ENCODE measurements around the gene MSANTD3.
"Not testable (repeated sequence)": the region's sequence is repeated elsewhere in the genome, so short reads cannot be mapped to it uniquely, and the experiment has no call there.

MSANTD3 gene

GRCh38 chr9:100417815-100418214 lies 9.1 kb upstream of the MSANTD3 start:
- no peak for DNase-seq (ENCODE audit: insufficient read length, low spot score)
- no peak for TF ChIP-seq POLR2A (IDR thresholded peaks at IDR 0.05; ENCODE audit: low read depth, low read length)
- no peak for FAIRE-seq

GRCh38 chr9:100419166-100419565 lies 7.8 kb upstream of the MSANTD3 start:
- FAIRE-seq = no peak
- no peak for TF ChIP-seq POLR2A (IDR thresholded peaks at IDR 0.05; ENCODE audit: low read depth, low read length)
- DNase-seq (ENCODE audit: insufficient read length, low spot score) = no peak

GRCh38 chr9:100421116-100421515 lies 5.8 kb upstream of the MSANTD3 start:
- peak; percentile 30 for FAIRE-seq

DNA sequence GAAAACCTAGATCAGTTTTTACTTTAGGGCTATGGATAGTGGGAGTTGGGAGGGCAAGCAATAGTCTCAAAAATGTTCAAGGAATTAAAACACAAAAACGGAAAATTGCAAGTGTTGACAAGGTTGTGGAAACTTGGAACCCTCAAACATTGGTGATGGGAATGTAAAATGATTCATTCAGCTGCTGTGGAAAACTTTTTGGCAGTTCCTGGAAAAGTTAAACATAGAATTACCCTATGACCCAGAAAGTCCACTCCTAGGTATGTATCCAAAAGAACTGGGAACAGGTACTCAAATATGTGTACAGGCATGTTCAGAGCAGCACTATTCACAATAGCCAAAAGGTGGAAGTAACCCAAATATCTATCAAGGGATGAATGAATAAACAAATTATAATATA lies 1.2 kb upstream of the MSANTD3 start:
- DNase-seq (ENCODE audit: insufficient read length, low spot score) (peak; percentile 26), FAIRE-seq (no peak)
- no peak for TF ChIP-seq POLR2A (IDR thresholded peaks at IDR 0.05; ENCODE audit: low read depth, low read length)

More at GRCh38 chr9:100421116-100421515, 5.8 kb upstream of the MSANTD3 start:
- DNase-seq (ENCODE audit: insufficient read length, low spot score) = not testable (repeated sequence)

- no peak for TF ChIP-seq POLR2A (IDR thresholded peaks at IDR 0.05; ENCODE audit: low read depth, low read length)
- no peak for FAIRE-seq
- DNase-seq (ENCODE audit: insufficient read length, low spot score) = no peak
Measured at GRCh38 chr9:100426189-100426529, 784 bp upstream of the MSANTD3 start.

DNA sequence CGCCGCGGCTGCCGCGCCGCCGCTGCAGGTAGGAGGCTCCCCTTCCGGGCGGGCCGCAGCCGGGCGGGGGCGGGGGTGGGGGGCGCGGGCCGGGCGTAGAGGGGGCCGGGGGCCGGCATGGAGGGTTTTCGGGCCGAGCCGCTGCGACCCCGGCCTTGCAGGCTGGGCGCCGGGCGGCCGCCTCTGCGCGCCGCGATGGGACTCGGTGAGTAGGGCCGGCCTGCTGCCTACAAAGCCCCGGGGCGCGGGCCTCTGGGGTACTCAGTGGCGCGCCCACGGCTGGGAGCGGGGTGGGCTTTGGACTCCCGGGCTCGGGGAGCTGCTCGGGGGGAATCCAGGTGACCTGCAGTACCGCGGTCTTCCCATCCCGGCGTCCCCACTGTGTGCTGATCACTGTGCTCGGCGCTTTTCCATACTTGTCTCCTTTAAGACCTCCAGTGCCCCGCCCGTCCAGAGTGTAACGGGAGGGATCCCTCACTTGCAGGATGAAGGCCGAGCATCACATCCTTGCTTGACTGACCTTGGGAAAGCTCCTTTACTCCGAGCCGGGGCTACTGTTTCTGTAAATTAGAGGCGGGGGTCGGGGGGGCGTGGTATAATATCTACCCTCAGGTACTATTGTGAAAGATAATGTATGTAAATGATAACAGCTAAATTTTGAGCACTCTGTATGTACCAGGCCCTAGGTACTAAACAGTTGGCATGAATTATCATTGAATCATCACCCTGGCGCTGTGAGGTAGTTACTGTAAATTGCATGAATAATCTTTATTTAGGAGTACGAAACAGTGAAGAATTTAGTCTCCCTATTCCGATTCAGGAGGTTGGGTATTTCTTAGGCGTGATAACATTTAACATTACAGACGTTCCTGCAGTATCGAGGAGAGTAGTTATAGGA lies 672 bp downstream of the MSANTD3 start:
- FAIRE-seq (peak; percentile 38), DNase-seq (ENCODE audit: insufficient read length, low spot score) (peak; percentile 83)
- TF ChIP-seq POLR2A (IDR thresholded peaks at IDR 0.05; ENCODE audit: low read depth, low read length) = peak; percentile 31; the same call in 1 of the 2 replicates

GRCh38 chr9:100428871-100429654 lies 2.1 kb downstream of the MSANTD3 start:
- no peak for TF ChIP-seq POLR2A (IDR thresholded peaks at IDR 0.05; ENCODE audit: low read depth, low read length)
- DNase-seq (ENCODE audit: insufficient read length, low spot score) (peak; percentile 93), FAIRE-seq (peak; percentile 98)

DNA sequence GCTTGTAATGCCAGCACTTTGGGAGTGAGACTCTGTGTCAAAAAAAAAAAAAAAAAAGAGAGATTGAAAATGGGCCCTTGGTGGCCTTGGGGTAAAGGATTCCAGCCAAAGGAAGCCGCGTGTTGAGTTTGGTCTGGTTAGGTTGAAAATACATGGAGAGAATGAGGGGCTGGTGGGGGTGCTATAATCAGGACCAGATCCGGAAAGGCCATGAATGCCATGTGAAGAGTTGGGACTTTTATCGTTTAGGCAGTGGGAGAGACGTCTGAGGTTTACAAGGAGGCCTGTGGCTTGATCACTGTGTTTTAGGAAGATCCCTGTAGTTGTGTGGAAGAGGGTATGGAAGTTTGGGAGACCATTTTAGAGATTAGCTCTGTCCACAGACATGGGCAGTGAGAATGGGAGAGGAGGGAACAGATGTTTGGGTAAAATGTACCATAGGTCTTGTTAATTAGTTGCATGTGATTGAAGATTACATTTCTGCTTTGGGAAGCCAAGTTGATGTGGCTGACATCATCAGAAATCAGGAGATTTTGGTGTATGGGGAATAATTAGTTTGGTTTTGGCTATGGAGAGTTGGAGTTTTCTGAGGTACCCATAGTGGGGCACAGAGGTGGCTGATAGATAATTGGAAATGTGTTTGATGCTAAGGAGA lies 3.5 kb downstream of the MSANTD3 start:
- TF ChIP-seq POLR2A (IDR thresholded peaks at IDR 0.05; ENCODE audit: low read depth, low read length) = no peak
- FAIRE-seq (no peak), DNase-seq (ENCODE audit: insufficient read length, low spot score) (no peak)

- DNase-seq (ENCODE audit: insufficient read length, low spot score) (no peak), FAIRE-seq (no peak)
- no peak for TF ChIP-seq POLR2A (IDR thresholded peaks at IDR 0.05; ENCODE audit: low read depth, low read length)
Measured at GRCh38 chr9:100431886-100432285, 4.9 kb downstream of the MSANTD3 start.

- DNase-seq (ENCODE audit: insufficient read length, low spot score) (no peak), FAIRE-seq (no peak)
- no peak for TF ChIP-seq POLR2A (IDR thresholded peaks at IDR 0.05; ENCODE audit: low read depth, low read length)
Measured at GRCh38 chr9:100432736-100433135, 5.8 kb downstream of the MSANTD3 start.

GRCh38 chr9:100436571-100436970 lies 9.6 kb downstream of the MSANTD3 start:
- DNase-seq (ENCODE audit: insufficient read length, low spot score) (no peak), FAIRE-seq (no peak)
- TF ChIP-seq POLR2A (IDR thresholded peaks at IDR 0.05; ENCODE audit: low read depth, low read length) = no peak

DNA sequence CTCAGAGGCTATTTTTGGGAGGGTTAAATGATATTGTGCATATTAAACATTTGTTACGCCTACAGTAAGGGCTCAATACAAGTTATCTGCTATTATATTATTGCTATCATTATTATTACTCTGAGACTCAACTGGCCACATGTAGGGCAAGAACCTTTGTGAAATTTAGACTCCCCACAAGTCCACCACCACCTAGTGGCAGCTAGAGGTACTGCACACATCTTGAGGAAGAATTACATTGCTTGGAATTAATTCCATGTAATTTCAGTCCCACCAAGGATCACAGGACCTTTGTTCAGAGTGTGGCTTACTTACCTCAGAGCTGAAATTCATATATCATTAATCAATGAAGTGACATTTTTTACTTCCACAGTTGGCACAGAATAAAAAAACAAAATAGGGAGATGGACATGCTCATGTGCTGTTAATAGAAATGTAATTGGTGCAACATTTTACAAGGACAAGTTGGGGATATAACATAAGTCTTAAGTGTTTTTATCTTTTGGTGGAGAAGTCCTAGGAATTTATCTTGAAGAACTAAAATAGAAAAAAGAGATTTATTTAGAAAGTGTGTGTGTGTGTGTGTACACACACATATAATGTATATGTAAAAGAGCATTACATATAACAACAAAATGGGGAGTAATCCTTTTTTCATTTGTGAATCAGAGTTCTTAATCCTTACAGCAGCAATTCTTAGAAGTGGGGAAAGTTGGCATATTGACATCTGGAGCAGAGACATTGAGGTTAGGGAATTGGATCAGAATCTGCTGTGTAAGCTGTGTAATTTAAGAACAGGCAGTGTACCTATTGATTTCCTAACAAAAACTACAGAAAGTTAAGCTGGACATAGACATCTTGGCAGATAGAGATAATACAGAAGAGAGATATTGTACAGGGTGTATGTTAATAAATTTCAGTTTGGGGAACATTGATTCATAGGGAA lies 11.2 kb downstream of the MSANTD3 start:
- TF ChIP-seq POLR2A (IDR thresholded peaks at IDR 0.05; ENCODE audit: low read depth, low read length) = no peak
- DNase-seq (ENCODE audit: insufficient read length, low spot score) = peak; percentile 58
- peak; percentile 88 for FAIRE-seq

GRCh38 chr9:100440071-100440470 lies 13.1 kb downstream of the MSANTD3 start:
- TF ChIP-seq POLR2A (IDR thresholded peaks at IDR 0.05; ENCODE audit: low read depth, low read length) = no peak
- DNase-seq (ENCODE audit: insufficient read length, low spot score) = no peak
- peak; percentile 74 for FAIRE-seq

DNA sequence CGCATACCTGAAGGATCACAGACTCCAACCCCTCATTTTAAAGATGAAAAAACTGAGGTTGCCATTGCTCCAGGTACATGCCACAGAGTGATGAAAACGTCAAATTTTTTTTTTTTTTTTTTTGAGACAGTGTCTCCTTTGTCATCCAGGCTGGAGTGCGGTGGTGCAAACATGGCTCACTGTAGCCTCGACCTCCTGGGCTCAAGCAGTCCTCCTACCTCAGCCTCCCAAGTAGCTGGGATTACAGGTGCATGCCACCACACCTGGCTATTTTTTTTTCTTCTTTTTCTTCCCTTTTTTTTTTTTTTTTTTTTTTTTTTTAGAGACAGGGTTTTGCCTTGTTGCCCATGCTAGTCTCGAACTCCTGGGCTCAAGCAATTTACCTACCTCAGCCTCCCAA lies 13.5 kb downstream of the MSANTD3 start:
- FAIRE-seq; DNase-seq (ENCODE audit: insufficient read length, low spot score): not testable (repeated sequence)
